HL-60 (cell line): ENCODE data around the gene MAF.

Experiments
- DNase-seq, 2 experiments: peaks; one replicate each; pipeline ENCODE4 v3.0.0-alpha.2; 2010 to 2020; ENCODE audit warnings: low read depth in 1 of 2, low spot score in 1 of 2
- H3K27ac ChIP-seq: fragments of 250-450 bp; sonication (Bioruptor Pico); replicated peaks from 2 replicates; pipeline ENCODE4 v1.5.1; 2020; ENCODE audit warnings: mild to moderate bottlenecking, moderate library complexity
- H3K27me3 ChIP-seq: fragments of 250-450 bp; sonication (Bioruptor Pico); 2 replicates; pipeline ENCODE4 v1.5.1; 2021; ENCODE audit warnings: mild to moderate bottlenecking, moderate library complexity; ENCODE audit not compliant: insufficient read depth, poor library complexity, severe bottlenecking
- H3K4me3 ChIP-seq: replicated peaks from 2 replicates; pipeline ENCODE4 v1.5.1; 2011; ENCODE audit warnings: mild to moderate bottlenecking, control low read depth, low read length; ENCODE audit not compliant: insufficient read depth
- GABPA ChIP-seq: IDR thresholded peaks from 2 replicates; pipeline ENCODE4 v1.6.1; 2012; ENCODE audit warnings: low read depth
- POLR2AphosphoS5 ChIP-seq: IDR thresholded peaks from 2 replicates; pipeline ENCODE4 v1.6.1; 2012; ENCODE audit warnings: low read depth
- SPI1 ChIP-seq: IDR thresholded peaks from 2 replicates; pipeline ENCODE4 v1.6.1; 2012; ENCODE audit warnings: low read depth, mild to moderate bottlenecking, borderline replicate concordance
- TF ChIP-seq, protein P1 (sequence below): IDR thresholded peaks from one replicate; pipeline ENCODE4 v1.5.1; 2011; ENCODE audit warnings: low read length, control low read depth, inconsistent platforms; ENCODE audit not compliant: insufficient read depth
- TF ChIP-seq, protein P2 (sequence below): IDR thresholded peaks from 2 replicates; pipeline ENCODE4 v1.6.1; 2012; ENCODE audit warnings: low read depth; ENCODE audit not compliant: insufficient replicate concordance

MAF gene

DNA sequence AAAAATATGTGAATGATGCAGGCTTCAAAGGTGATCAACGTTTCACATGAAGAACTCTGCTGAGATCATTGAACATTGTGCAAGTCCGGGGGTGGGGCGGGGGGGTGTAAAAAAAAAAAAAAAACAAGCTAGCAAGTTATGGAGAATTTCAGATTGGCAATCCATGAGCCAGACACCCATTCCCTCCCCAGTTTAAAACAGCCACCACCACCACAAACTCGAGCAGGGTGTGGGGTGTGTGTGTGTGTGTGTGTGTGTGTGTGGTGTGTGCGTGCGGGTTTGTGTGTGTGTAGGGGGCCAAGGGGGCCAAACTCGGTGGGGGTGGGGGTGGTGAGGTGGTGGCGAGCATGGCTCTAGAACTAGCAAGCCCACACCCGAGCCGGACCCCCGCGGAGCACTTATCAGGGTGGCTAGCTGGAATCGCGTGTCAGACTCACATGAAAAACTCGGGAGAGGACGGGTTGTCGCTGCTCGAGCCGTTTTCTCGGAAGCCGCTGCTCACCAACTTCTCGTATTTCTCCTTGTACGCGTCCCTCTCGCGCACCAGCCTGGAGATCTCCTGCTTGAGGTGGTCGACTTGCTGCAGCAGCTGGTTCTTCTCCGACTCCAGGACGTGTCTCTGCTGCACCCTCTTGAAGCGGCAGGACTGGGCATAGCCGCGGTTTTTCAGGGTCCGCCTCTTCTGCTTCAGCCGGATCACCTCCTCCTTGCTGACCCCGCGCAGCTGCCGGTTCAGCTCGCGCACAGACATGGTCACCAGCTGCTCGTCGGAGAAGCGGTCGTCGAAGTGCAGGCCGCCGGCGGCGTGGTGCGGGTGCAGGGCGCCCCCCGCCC is 2.0 kb downstream of the MAF start:
- DNase-seq: no peak
- H3K27me3 ChIP-seq: peaks cover 42% of the 10 kb centered on the region
- H3K4me3 ChIP-seq: no peak overlapping the region

DNA sequence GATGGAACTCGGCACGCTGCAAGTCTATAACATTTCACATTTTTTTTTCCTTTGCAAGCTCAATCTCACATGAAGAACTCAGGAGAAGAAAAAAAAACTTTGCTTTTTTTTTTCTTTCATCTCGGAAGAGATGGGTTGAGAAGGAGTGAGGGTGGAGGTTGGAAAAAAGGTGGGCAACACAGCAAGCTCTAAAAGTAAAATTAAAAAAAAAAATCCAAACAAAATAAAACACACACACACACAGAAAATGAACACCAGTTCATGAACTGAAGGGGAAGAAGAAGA is 2.5 kb downstream of the MAF start:
- Histone ChIP-seq H3K4me3 (no peak overlapping the region), H3K27me3 (peaks cover 42% of the 10 kb centered on the region), H3K27ac (no peak overlapping the region)
- DNase-seq: no peak
- TF ChIP-seq POLR2AphosphoS5: no peak

More for the DNA sequence above, 2.0 kb downstream of the MAF start:
- H3K27ac ChIP-seq: no peak overlapping the region
- TF ChIP-seq SPI1 (no peak), GABPA (no peak), POLR2AphosphoS5 (no peak)
- TF ChIP-seq, protein P1, sequence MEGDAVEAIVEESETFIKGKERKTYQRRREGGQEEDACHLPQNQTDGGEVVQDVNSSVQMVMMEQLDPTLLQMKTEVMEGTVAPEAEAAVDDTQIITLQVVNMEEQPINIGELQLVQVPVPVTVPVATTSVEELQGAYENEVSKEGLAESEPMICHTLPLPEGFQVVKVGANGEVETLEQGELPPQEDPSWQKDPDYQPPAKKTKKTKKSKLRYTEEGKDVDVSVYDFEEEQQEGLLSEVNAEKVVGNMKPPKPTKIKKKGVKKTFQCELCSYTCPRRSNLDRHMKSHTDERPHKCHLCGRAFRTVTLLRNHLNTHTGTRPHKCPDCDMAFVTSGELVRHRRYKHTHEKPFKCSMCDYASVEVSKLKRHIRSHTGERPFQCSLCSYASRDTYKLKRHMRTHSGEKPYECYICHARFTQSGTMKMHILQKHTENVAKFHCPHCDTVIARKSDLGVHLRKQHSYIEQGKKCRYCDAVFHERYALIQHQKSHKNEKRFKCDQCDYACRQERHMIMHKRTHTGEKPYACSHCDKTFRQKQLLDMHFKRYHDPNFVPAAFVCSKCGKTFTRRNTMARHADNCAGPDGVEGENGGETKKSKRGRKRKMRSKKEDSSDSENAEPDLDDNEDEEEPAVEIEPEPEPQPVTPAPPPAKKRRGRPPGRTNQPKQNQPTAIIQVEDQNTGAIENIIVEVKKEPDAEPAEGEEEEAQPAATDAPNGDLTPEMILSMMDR: no peak
- TF ChIP-seq, protein P2, sequence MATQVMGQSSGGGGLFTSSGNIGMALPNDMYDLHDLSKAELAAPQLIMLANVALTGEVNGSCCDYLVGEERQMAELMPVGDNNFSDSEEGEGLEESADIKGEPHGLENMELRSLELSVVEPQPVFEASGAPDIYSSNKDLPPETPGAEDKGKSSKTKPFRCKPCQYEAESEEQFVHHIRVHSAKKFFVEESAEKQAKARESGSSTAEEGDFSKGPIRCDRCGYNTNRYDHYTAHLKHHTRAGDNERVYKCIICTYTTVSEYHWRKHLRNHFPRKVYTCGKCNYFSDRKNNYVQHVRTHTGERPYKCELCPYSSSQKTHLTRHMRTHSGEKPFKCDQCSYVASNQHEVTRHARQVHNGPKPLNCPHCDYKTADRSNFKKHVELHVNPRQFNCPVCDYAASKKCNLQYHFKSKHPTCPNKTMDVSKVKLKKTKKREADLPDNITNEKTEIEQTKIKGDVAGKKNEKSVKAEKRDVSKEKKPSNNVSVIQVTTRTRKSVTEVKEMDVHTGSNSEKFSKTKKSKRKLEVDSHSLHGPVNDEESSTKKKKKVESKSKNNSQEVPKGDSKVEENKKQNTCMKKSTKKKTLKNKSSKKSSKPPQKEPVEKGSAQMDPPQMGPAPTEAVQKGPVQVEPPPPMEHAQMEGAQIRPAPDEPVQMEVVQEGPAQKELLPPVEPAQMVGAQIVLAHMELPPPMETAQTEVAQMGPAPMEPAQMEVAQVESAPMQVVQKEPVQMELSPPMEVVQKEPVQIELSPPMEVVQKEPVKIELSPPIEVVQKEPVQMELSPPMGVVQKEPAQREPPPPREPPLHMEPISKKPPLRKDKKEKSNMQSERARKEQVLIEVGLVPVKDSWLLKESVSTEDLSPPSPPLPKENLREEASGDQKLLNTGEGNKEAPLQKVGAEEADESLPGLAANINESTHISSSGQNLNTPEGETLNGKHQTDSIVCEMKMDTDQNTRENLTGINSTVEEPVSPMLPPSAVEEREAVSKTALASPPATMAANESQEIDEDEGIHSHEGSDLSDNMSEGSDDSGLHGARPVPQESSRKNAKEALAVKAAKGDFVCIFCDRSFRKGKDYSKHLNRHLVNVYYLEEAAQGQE: no peak

DNA sequence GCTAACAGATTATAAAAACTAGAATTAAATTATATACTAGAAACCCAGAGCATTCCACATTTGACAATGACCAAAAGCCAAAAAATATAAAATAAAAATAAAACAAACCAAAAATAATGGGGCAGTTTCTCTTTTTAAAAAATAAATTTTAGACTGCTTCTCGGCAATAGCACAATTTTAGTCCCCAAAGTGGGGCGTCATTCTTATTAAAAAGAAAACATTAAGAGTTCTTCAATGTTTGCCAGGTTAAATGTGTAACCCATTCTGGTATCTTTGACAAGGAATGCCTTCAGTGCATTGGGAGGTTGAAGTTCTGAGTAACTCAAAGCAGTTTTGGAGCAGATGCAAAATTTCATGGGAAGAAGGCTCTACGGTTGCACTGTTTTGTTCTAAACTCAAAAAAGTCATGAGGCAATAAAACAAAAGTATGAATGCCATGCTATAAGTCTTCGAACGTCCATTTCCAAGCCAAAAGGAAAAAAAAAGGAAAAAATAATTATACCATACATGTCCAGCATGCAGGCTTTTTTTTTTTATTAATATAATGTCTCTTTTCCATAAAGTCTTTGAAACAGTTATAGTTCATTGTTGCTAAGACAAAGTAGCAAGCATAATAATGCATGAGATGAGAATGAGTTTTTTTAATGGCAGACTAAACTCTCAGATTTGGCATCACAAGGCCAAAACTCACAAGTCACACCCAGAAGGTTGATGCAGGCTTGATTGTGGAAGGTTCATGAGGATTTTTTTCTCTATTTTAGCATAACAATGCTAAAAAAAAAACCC is 3.1 kb downstream of the MAF start:
- H3K4me3 ChIP-seq: no peak overlapping the region
- DNase-seq: no peak
- H3K27ac ChIP-seq: no peak overlapping the region
- H3K27me3 ChIP-seq: peaks cover 42% of the 10 kb centered on the region
- no peak for TF ChIP-seq SPI1
- TF ChIP-seq, protein P2: no peak
- TF ChIP-seq, protein P1: no peak
- no peak for TF ChIP-seq POLR2AphosphoS5
- TF ChIP-seq GABPA: no peak

DNA sequence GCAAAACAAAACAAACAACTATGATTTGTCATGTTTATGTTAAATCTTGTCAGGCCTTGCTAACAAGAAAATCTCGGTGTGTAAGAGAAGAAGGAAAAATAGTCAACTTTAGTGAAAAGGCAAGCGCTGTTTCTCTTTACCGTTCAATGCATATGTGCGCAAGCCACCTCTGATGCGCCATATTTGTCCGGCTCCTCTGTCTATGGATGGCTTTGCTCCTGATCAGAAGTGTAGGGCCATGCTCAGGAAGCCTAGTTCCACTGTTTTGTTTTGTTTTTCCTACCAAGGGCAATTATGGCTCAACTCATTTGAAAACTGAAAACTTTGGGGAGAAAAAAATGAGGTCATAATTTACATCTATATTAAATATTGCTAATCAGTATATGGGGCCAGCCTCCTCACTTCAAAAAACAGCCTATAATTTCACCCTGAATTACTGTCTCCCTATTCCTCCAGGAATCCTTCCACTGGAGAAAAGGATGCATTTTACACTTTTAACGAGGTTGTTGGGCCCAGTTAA is 4.5 kb downstream of the MAF start:
- TF ChIP-seq, protein P2: no peak
- no peak for TF ChIP-seq SPI1
- TF ChIP-seq, protein P1: no peak
- no peak for TF ChIP-seq POLR2AphosphoS5
- TF ChIP-seq GABPA: no peak
- Histone ChIP-seq H3K27me3 (peaks cover 29% of the 10 kb centered on the region), H3K27ac (no peak overlapping the region), H3K4me3 (no peak overlapping the region)
- no peak for DNase-seq
